NB4 (cell line): ENCODE results near the gene BRD3.

Experiments
- POLR2A ChIP-seq: IDR thresholded peaks from 2 replicates; pipeline ENCODE4 v1.6.1; 2011; ENCODE audit warnings: mild to moderate bottlenecking; ENCODE audit not compliant: insufficient read length; ENCODE audit errors: extremely low read depth
- TF ChIP-seq, protein P1 (sequence below): IDR thresholded peaks from one replicate; pipeline ENCODE4 v1.5.1; 2012; ENCODE audit warnings: low read depth, low read length

DNA sequence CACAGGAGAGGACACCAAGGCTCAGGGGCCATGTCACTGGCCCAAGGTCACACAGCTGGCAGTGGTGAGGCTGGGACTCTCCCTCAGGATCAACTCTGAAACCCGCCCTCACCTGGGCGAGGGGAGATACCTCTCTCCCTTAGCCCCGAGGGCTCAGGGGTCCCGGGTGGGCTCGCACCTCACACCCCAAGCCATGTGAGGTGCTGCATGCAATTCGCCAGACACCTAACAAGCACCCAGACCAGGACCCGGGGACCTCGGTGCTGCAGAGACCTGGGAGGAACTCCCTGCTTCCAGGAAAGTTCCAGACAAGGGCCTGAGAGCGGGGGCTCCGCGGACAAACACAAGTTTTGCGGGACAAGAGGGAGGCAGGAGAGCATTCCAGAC, 19.3 kb downstream of the BRD3 start:
- TF ChIP-seq POLR2A = no peak
- TF ChIP-seq, protein P1, sequence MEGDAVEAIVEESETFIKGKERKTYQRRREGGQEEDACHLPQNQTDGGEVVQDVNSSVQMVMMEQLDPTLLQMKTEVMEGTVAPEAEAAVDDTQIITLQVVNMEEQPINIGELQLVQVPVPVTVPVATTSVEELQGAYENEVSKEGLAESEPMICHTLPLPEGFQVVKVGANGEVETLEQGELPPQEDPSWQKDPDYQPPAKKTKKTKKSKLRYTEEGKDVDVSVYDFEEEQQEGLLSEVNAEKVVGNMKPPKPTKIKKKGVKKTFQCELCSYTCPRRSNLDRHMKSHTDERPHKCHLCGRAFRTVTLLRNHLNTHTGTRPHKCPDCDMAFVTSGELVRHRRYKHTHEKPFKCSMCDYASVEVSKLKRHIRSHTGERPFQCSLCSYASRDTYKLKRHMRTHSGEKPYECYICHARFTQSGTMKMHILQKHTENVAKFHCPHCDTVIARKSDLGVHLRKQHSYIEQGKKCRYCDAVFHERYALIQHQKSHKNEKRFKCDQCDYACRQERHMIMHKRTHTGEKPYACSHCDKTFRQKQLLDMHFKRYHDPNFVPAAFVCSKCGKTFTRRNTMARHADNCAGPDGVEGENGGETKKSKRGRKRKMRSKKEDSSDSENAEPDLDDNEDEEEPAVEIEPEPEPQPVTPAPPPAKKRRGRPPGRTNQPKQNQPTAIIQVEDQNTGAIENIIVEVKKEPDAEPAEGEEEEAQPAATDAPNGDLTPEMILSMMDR = no peak
